Fibroblast of villous mesenchyme (primary cell): ENCODE data around the gene SLC7A9. TPM values are rescaled to one million over a fixed set of nuclear protein-coding genes. Genes with fewer than 3 reads are reported as not detected.
"Not testable (repeated sequence)": the region's sequence is repeated elsewhere in the genome, so short reads cannot be mapped to it uniquely, and the experiment has no call there.

Experiments used
- DNase-seq: peaks from one replicate; pipeline ENCODE4 v3.0.0-alpha.2; 2010; ENCODE audit warnings: low read depth
- H3K4me3 ChIP-seq: 2 replicates; pipeline ENCODE4 v1.5.1; 2011; ENCODE audit warnings: low read depth, mild to moderate bottlenecking, low read length
- CTCF ChIP-seq: IDR thresholded peaks from 2 replicates; pipeline ENCODE4 v1.5.1; 2012; ENCODE audit warnings: low read depth, mild to moderate bottlenecking, low read length; ENCODE audit not compliant: insufficient read depth
- total RNA-seq: library from RNA; depleted of rRNA; stranded (reverse); fragments of >200 nt; gene quantifications from 2 replicates; pipeline ENCODE4 v1.2.3, GENCODE V29; 2012

SLC7A9 gene
- total RNA-seq, 1 donor = not detected

DNA sequence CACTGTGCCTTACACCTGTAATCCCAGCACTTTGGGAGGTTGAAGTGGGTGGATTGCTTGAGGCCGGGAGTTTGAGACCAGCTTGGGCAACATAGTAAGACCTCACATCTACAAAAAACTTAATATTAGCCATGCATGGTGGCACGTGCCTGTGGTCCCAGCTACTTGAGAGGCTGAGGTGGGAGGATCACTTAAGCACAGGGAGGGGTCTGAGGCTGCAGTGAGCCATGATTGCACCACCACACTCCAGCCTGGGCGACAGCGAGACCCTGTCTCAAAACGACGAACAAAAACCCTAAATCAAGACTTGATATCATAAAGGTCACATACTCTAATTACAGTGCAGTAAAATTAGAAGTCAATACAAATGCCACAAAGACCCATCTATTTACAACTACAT, 17.4 kb downstream of the SLC7A9 start:
- no peak for TF ChIP-seq CTCF
- DNase-seq = no peak
- H3K4me3 ChIP-seq = no peak overlapping the region

- DNase-seq, H3K4me3 ChIP-seq: not testable (repeated sequence)
These were observed 21.5 kb downstream of the SLC7A9 start for GRCh38 chr19:32848035-32848434.

GRCh38 chr19:32843716-32844245, 25.8 kb downstream of the SLC7A9 start:
- no peak for DNase-seq
- no peak for TF ChIP-seq CTCF
- H3K4me3 ChIP-seq = no peak overlapping the region

GRCh38 chr19:32842061-32842460, 27.5 kb downstream of the SLC7A9 start:
- no peak for DNase-seq
- no peak for TF ChIP-seq CTCF
- no peak overlapping the region for H3K4me3 ChIP-seq

DNA sequence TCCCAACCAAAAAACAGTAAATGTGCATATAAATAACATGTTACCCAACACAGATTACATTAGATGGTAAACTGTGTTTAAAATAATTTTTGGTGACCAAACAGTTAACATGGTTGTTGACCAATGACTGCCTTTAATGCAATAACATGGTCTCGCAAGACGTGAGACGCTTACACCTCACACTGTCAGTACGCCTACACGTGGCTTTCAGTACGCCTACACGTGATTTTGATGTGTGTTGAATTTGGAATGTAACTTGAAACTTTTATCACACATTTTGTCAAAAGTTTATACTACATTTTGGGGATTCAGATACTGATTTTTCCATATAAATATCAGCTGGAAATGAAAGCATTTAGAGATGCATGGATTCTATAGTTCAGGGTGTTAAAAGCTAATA, 32.0 kb downstream of the SLC7A9 start:
- no peak overlapping the region for H3K4me3 ChIP-seq
- DNase-seq = no peak
- no peak for TF ChIP-seq CTCF

DNA sequence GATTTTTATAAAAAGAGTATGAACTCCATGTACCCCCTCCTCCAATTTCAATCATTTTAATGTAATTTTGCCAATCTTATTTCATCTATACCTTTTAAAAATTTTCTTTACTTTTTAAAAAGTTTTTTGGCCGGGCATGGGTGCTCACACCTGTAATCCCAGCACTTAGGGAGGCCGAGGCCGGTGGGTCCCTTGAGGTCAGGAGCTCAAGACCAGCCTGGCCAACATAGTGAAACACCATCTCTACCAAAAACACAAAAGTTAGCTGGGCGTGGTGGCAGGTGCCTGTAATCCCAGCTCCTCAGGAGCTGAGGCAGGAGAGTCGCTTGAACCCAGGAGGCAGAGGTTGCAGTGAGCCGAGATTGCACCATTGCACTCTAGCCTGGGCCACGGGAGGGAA, 36.2 kb downstream of the SLC7A9 start:
- H3K4me3 ChIP-seq, DNase-seq: not testable (repeated sequence)

DNA sequence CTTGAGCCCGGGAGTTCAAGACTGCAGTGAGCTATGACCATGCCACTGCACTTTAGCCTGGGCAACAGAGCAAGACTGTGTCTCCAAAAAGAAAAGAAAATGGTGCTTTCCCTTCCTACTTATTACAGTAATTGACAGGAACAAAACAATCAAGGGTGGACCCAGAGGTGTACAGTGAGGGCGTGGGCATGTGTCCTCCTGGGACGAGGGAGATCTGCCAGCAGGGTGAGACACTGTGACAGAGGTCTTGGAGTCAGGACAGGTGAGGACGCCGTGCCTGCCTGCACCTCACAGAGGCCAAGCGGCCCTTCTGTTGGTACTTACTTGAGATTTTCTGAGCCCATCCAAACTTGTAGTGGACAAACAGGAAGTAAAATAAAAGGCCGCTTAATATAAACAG, 36.7 kb downstream of the SLC7A9 start:
- DNase-seq, H3K4me3 ChIP-seq: not testable (repeated sequence)

DNA sequence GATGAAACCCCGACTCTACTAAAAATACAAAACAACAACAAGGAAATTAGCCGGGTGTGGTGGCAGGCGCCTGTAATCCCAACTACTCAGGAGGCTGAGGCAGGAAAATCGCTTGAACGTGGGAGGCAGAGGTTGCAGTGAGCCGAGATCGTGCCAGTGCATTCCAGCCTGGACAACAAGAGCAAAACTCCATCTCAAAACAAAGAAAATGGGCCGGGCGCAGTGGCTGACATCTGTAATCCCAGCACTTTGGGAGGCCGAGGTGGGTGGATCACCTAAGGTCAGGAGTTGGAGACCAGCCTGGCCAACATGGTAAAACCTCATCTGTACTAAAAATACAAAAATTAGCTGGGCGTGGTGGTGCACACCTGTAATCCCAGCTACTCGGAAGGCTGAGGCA, 37.5 kb downstream of the SLC7A9 start:
- H3K4me3 ChIP-seq, DNase-seq: not testable (repeated sequence)

DNA sequence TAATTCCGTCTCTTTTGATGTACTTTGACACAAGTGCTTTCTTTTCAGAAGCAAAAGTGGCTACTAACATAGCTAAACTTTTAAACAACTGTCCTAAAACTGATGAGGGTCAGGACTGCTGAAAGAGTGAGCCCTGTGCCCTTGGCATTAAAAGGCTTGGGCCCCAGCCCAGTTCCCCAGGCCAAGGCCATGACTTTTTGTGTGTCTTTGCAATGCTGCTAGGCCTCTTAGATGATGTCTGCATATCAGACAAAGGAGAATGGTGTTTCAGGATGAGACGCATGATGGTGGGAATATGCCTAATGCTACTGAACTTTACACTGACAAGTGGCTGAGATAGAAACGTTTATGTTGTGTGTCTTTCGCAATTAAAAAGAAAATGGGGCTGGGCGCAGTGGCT, 38.0 kb downstream of the SLC7A9 start:
- H3K4me3 ChIP-seq = no peak overlapping the region
- TF ChIP-seq CTCF = no peak
- DNase-seq = no peak
